Activated naive CD4-positive, alpha-beta T cell treated with Interleukin-2 at 50 U/mL for 16 hours (primary cell): ENCODE results near the gene SLC35E2B.
A peak's percentile ranks its signal among the peaks of the same experiment; 100 is the strongest.
"Not testable (repeated sequence)": the region's sequence is repeated elsewhere in the genome, so short reads cannot be mapped to it uniquely, and the experiment has no call there.

Experiments used
- DNase-seq: peaks from one replicate; pipeline ENCODE4 v3.0.0-alpha.2; 2020

The SLC35E2B gene

GRCh38 chr1:1637479-1637875 is 55.1 kb downstream of the SLC35E2B start:
- DNase-seq = not testable (repeated sequence)

- not testable (repeated sequence) for DNase-seq
Measured at GRCh38 chr1:1636621-1637478, 55.7 kb downstream of the SLC35E2B start.

GRCh38 chr1:1634613-1635012 is 58.0 kb downstream of the SLC35E2B start:
- DNase-seq = not testable (repeated sequence)

- DNase-seq = not testable (repeated sequence)
Measured at GRCh38 chr1:1633409-1633808, 59.2 kb downstream of the SLC35E2B start.

- no peak for DNase-seq
Measured at GRCh38 chr1:1631782-1632420, 60.7 kb downstream of the SLC35E2B start, which contains the start of gene MMP23B. Gene MMP23B (plus strand): TSS chr1:1632173. CDS start chr1:1632219, 46 bp downstream.

- DNase-seq = no peak
Measured at GRCh38 chr1:1630965-1631781, 61.4 kb downstream of the SLC35E2B start.

GRCh38 chr1:1630191-1630964 is 62.2 kb downstream of the SLC35E2B start:
- peak; percentile 93 for DNase-seq

GRCh38 chr1:1629430-1630190 is 63.0 kb downstream of the SLC35E2B start:
- DNase-seq = peak; percentile 67

GRCh38 chr1:1628754-1629429 is 63.7 kb downstream of the SLC35E2B start:
- peak; percentile 45 for DNase-seq

- DNase-seq = no peak
Measured at GRCh38 chr1:1627829-1628753, 64.5 kb downstream of the SLC35E2B start.

GRCh38 chr1:1627261-1627828 is 65.2 kb downstream of the SLC35E2B start:
- DNase-seq = no peak

- no peak for DNase-seq
Measured at GRCh38 chr1:1626207-1627141, 66.1 kb downstream of the SLC35E2B start.

GRCh38 chr1:1625824-1626206 is 66.8 kb downstream of the SLC35E2B start:
- no peak for DNase-seq

GRCh38 chr1:1625404-1625775 is 67.2 kb downstream of the SLC35E2B start:
- DNase-seq = no peak

GRCh38 chr1:1624443-1625403 is 67.9 kb downstream of the SLC35E2B start:
- no peak for DNase-seq

- no peak for DNase-seq
Measured at GRCh38 chr1:1623631-1624442, 68.8 kb downstream of the SLC35E2B start.
